DMS53 (cell line): ENCODE data around the gene PPP2R5C.

Experiments
- DNase-seq: peaks from one replicate; lab custom pipeline; 2025; lab: John Stamatoyannopoulos, UW

The PPP2R5C gene

GRCh38 chr14:101814934-101815333 lies 53.4 kb downstream of the PPP2R5C start:
- no peak for DNase-seq

- DNase-seq, result no peak
Measured at GRCh38 chr14:101815994-101816393, 54.5 kb downstream of the PPP2R5C start.

GRCh38 chr14:101817501-101818001 lies 56.0 kb downstream of the PPP2R5C start:
- DNase-seq, result no peak

GRCh38 chr14:101819251-101819990 lies 57.9 kb downstream of the PPP2R5C start:
- DNase-seq, result no peak

GRCh38 chr14:101820283-101820798 lies 58.8 kb downstream of the PPP2R5C start:
- DNase-seq, result no peak

- no peak for DNase-seq
Measured at GRCh38 chr14:101821528-101821927, 60.0 kb downstream of the PPP2R5C start.

- no peak for DNase-seq
Measured at GRCh38 chr14:101823066-101823465, 61.6 kb downstream of the PPP2R5C start.

- DNase-seq, result no peak
Measured at GRCh38 chr14:101823511-101824120, 62.1 kb downstream of the PPP2R5C start.

- no peak for DNase-seq
Measured at GRCh38 chr14:101824339-101824727, 62.8 kb downstream of the PPP2R5C start.

GRCh38 chr14:101825797-101826196 lies 64.3 kb downstream of the PPP2R5C start:
- no peak for DNase-seq

GRCh38 chr14:101826351-101826750 lies 64.8 kb downstream of the PPP2R5C start:
- no peak for DNase-seq

GRCh38 chr14:101827286-101827685 lies 65.8 kb downstream of the PPP2R5C start:
- no peak for DNase-seq

- no peak for DNase-seq
Measured at GRCh38 chr14:101828046-101828445, 66.5 kb downstream of the PPP2R5C start.

GRCh38 chr14:101830271-101830670 lies 68.8 kb downstream of the PPP2R5C start:
- DNase-seq, result no peak

GRCh38 chr14:101833045-101833444 lies 71.5 kb downstream of the PPP2R5C start:
- no peak for DNase-seq

- no peak for DNase-seq
Measured at GRCh38 chr14:101834397-101834796, 72.9 kb downstream of the PPP2R5C start.

GRCh38 chr14:101834800-101835547 lies 73.5 kb downstream of the PPP2R5C start:
- no peak for DNase-seq

GRCh38 chr14:101835566-101835965 lies 74.1 kb downstream of the PPP2R5C start:
- DNase-seq, result no peak

GRCh38 chr14:101836135-101836534 lies 74.6 kb downstream of the PPP2R5C start:
- no peak for DNase-seq

- DNase-seq, result no peak
Measured at GRCh38 chr14:101838476-101838875, 77.0 kb downstream of the PPP2R5C start.

- DNase-seq, result no peak
Measured at GRCh38 chr14:101839236-101839635, 77.7 kb downstream of the PPP2R5C start.

GRCh38 chr14:101839661-101840060 lies 78.2 kb downstream of the PPP2R5C start:
- no peak for DNase-seq
